ENCODE data around the gene CEACAM19.
"Not testable (repeated sequence)": the region's sequence is repeated elsewhere in the genome, so short reads cannot be mapped to it uniquely, and the experiment has no call there.

Gene CEACAM19

GRCh38 chr19:44702551-44703176 is 31.4 kb downstream of the CEACAM19 start:
- DNase-seq = no peak

- DNase-seq = no peak
These were observed 32.2 kb downstream of the CEACAM19 start for GRCh38 chr19:44703336-44704078.

GRCh38 chr19:44704982-44705381 is 33.7 kb downstream of the CEACAM19 start:
- no peak for DNase-seq

GRCh38 chr19:44705502-44706010 is 34.3 kb downstream of the CEACAM19 start:
- no peak for DNase-seq

- no peak for DNase-seq
These were observed 35.4 kb downstream of the CEACAM19 start for GRCh38 chr19:44706506-44707236.

GRCh38 chr19:44707794-44708193 is 36.5 kb downstream of the CEACAM19 start:
- DNase-seq = no peak

GRCh38 chr19:44708940-44709339 is 37.7 kb downstream of the CEACAM19 start:
- no peak for DNase-seq

- DNase-seq = not testable (repeated sequence)
These were observed 38.4 kb downstream of the CEACAM19 start for GRCh38 chr19:44709434-44710266.

GRCh38 chr19:44710483-44710882 is 39.2 kb downstream of the CEACAM19 start:
- no peak for DNase-seq

- no peak for DNase-seq
These were observed 41.7 kb downstream of the CEACAM19 start for GRCh38 chr19:44712864-44713515.

GRCh38 chr19:44714597-44715169 is 43.4 kb downstream of the CEACAM19 start:
- no peak for DNase-seq

- DNase-seq = no peak
These were observed 46.3 kb downstream of the CEACAM19 start for GRCh38 chr19:44717603-44718002.

- no peak for DNase-seq
These were observed 47.4 kb downstream of the CEACAM19 start for GRCh38 chr19:44718441-44719261.

GRCh38 chr19:44719262-44719701 is 48.0 kb downstream of the CEACAM19 start:
- DNase-seq = no peak

- DNase-seq = not testable (repeated sequence)
These were observed 49.1 kb downstream of the CEACAM19 start for GRCh38 chr19:44720396-44720795.

GRCh38 chr19:44720945-44721344 is 49.7 kb downstream of the CEACAM19 start:
- DNase-seq = no peak

- not testable (repeated sequence) for DNase-seq
These were observed 50.1 kb downstream of the CEACAM19 start for GRCh38 chr19:44721369-44721768.

GRCh38 chr19:44722131-44723121 is 51.1 kb downstream of the CEACAM19 start:
- no peak for DNase-seq

- no peak for DNase-seq
These were observed 52.1 kb downstream of the CEACAM19 start for GRCh38 chr19:44723299-44723951.
